Hematopoietic multipotent progenitor cell treated with erythropoietin and hydrocortisone succinate and interleukin-3 and kit ligand, for 6 days (in vitro differentiated cells): ENCODE data around the gene CCL16.
A peak's percentile ranks its signal among the peaks of the same experiment; 100 is the strongest.
"Not testable (repeated sequence)": the region's sequence is repeated elsewhere in the genome, so short reads cannot be mapped to it uniquely, and the experiment has no call there.

Experiments
- DNase-seq: peaks from one replicate; pipeline ENCODE4 v3.0.0-alpha.2; 2015

The CCL16 gene

DNA sequence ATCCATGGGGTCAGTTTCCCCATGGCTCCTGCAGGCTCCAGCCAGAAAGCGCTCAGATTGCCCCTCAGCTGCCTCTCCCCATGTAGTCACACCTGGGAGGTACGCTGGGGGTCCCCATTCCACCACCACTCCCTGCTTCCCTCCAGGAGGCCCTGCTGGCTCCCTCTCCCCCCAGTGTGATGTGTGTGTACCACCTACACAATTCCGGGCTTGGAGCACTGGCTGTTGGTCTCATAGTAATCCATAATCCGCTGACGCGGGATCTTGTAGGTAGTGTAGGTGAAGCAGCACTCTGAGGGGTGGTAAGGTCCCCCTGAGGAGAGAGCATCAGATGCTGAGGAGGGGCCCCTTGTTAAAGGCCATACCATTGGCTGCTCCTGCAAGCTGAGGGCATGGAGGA is 2.8 kb upstream of the CCL16 start:
- DNase-seq: no peak

GRCh38 chr17:35982409-35983191 is 1.3 kb upstream of the CCL16 start:
- no peak for DNase-seq

GRCh38 chr17:35981908-35982330 is 622 bp upstream of the CCL16 start:
- DNase-seq: peak; percentile 60

GRCh38 chr17:35978346-35978745 is 3.0 kb downstream of the CCL16 start:
- no peak for DNase-seq

- no peak for DNase-seq
Measured at GRCh38 chr17:35977509-35977908, 3.8 kb downstream of the CCL16 start.

- no peak for DNase-seq
Measured at GRCh38 chr17:35973333-35974260, 7.7 kb downstream of the CCL16 start.

DNA sequence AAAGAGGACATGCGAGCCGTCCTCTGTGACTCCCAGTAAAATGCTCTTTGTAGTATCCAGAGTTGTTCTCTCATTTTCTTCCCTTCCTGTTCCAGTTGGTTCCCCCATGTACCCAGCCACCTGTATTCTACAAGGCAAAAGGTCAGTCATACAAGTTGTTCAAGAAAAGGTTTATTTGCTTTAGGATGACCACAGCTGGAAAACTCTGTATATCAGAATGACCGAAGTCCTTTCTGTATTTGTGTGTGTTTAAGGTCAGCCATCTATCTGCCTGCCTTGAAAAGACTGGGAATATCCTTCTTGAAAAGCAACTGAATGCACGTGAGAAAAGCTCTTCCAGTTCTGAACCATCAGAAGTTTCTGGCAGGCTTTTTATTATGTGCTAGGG is 8.4 kb downstream of the CCL16 start:
- DNase-seq: no peak

GRCh38 chr17:35972535-35972934 is 8.8 kb downstream of the CCL16 start:
- DNase-seq: no peak

- DNase-seq: no peak
Measured at GRCh38 chr17:35972066-35972465, 9.2 kb downstream of the CCL16 start.

- DNase-seq: peak; percentile 92
Measured at GRCh38 chr17:35969558-35970380, 11.5 kb downstream of the CCL16 start.

- DNase-seq: no peak
Measured at GRCh38 chr17:35968520-35969054, 12.7 kb downstream of the CCL16 start.

DNA sequence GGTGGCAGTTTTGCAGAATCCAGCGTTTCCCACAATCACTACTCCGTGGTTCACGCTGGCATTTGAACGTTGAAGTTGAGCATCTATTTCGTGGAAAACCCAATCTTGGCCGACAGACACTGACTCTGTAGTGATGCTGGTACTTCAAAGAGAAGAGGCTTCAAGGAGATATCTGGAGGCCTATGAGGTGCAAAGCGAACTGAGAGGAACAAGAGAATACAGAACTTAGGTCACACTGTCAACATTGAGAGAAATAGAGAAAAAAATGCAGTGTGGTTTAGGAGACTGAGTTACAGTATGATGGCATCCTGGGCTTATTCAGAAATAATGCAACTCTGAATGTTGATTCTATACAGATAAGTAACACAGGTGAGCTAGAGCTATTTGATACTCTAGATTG is 16.0 kb downstream of the CCL16 start:
- no peak for DNase-seq

GRCh38 chr17:35963663-35964062 is 17.6 kb downstream of the CCL16 start:
- no peak for DNase-seq

DNA sequence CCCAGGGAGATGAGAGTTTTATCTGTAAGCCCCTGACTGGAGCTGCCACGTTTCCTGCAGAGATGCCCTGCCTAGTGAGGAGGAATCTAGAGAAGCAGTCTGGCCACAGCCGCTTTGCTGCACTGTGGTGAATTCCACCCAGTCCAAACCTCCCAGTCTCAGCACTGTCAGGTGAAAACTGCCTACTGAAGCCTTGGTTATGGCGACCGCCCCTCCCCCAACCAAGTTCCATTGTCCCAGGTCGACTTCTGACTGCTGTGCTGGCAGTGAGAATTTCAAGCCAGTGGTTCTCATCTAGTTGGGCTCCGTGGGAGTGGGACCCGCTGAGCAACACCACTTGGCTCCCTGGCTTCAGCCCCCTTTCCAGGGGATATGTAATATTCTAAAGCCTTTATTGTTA is 27.6 kb downstream of the CCL16 start:
- no peak for DNase-seq

DNA sequence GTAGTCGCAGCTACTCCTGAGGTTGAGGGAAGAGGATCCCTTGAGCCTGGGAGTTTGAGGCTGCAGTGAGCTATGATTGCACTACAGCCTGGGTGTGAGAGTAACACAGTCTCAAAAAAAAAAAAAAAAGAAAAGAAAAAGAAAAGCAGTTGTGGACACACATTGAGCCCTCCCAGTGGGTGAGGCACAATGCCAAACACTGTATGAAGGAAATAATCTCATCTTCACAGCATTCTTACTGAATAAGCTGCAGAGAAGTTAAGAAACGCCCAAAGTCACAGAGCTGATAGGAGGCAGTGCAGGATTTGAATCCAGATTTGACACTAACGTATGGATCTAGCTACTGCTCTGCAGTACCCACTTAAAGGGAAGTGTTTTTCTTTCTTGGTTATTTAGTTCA is 31.9 kb downstream of the CCL16 start:
- peak; percentile 91 for DNase-seq

GRCh38 chr17:35948092-35948491 is 33.2 kb downstream of the CCL16 start:
- DNase-seq: no peak

GRCh38 chr17:35947156-35947585 is 34.1 kb downstream of the CCL16 start:
- peak; percentile 87 for DNase-seq

GRCh38 chr17:35944151-35944550 is 37.1 kb downstream of the CCL16 start:
- DNase-seq: no peak

GRCh38 chr17:35943537-35943936 is 37.8 kb downstream of the CCL16 start, which contains the start of gene LYZL6:
Gene LYZL6, minus strand, starts transcription at chr17:35943713. Its CDS starts 4,357 bp downstream, at chr17:35939356.
- DNase-seq: no peak

GRCh38 chr17:35942588-35943186 is 38.6 kb downstream of the CCL16 start:
- peak; percentile 83 for DNase-seq

- not testable (repeated sequence) for DNase-seq
Measured at GRCh38 chr17:35938492-35938891, 42.8 kb downstream of the CCL16 start.

DNA sequence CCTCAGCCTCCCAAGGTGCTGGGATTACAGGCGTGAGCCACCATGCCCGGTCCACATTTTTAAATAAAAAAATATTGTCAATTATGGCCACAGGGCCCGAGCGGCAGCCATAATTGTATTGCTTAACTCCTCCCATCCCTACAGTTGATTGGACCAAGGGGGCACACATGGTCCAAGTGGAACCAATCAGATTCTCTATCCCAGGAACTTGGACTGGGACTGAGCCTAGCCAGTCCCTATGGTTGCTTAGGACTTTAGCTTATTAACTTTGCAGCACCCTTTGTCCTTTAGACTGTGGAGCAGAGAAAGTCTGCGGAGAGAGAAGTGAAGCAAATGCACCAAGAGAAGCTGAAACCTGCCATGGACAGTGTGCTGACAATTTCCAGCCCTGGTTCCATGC is 45.2 kb downstream of the CCL16 start:
- no peak for DNase-seq
